ENCODE measurements around the gene ABCC11. TPM values are rescaled to one million over a fixed set of nuclear protein-coding genes. Genes with fewer than 3 reads are reported as not detected.

ABCC11 gene
- total and polyA plus RNA-seq, 2 of the 4 experiments (the other 2 are of a cell fraction) = 0.09 to 0.18 TPM

DNA sequence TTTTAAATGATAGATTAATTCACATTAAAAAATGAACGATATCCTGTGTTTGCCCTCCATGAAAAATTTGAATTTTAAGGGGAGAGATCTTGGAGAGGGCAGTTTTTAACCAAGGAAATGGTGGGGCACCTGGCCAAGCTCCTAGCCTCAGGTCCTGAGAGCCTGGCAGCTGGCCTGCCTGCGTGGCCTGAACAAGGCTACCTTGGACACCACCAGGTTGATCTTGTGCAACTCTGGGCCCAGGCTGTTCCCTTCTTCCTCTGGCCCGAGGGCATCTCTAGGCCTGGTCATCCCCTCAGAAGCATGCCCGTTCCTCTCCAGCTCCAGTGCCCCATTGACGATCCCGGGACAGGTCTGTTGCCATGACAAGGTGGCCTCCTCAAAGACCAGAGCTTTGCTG is 36.6 kb downstream of the ABCC11 start:
- no TSS peak for BruUV-seq (replicated peaks)
- H4K8ac ChIP-seq (ENCODE audit: low read depth in 2 of 2, low read length in 2 of 2) = no peak overlapping the region
- no peak overlapping the region for H3K9ac ChIP-seq (ENCODE audit: low read depth, low read length)
- no peak overlapping the region for H3K23ac ChIP-seq (ENCODE audit: low read depth, low read length)
- H3K4me2 ChIP-seq (ENCODE audit: low read depth, low read length) = no peak overlapping the region
- no peaks in the 10 kb centered on the region for H3K4me1 ChIP-seq (ENCODE audit: control insufficient read depth, insufficient read depth, low read length)
- dilution Hi-C loops (cut with HindIII; ENCODE audit: low sequenced_read_pairs, unreplicated experiment) = no loop called here
- H3K27me3 ChIP-seq (ENCODE audit: control insufficient read depth, insufficient read depth, low read length) = peaks cover 29% of the 10 kb centered on the region
- no peaks in the 10 kb centered on the region for H3K36me3 ChIP-seq (ENCODE audit: control insufficient read depth, insufficient read depth, low read length)
- H3K9me1 ChIP-seq (ENCODE audit: insufficient read depth, low read length) = no peaks in the 10 kb centered on the region
- no peak overlapping the region for H2BK120ac ChIP-seq (ENCODE audit: low read depth, low read length)
- no peak overlapping the region for H3K4ac ChIP-seq (ENCODE audit: low read depth, low read length)
- no peak overlapping the region for H3K56ac ChIP-seq (ENCODE audit: extremely low read depth, insufficient read depth, low read length)
- CTCF ChIA-PET = no interaction called here
- no peak overlapping the region for H2BK15ac ChIP-seq (ENCODE audit: low read depth, low read length)
- ATAC-seq (ENCODE audit: low read depth) = no peak
- no peak overlapping the region for H4K5ac ChIP-seq (ENCODE audit: low read depth, low read length)
- no peak overlapping the region for H4K91ac ChIP-seq (ENCODE audit: insufficient read depth, low read depth, low read length)
- H2AFZ ChIP-seq (replicated peaks; ENCODE audit: low read length, poor library complexity) = no peak overlapping the region
- POLR2A ChIA-PET (ENCODE audit: unreplicated experiment) = no interaction called here
- no peak overlapping the region for H2BK5ac ChIP-seq (ENCODE audit: low read depth, low read length, poor library complexity, severe bottlenecking)
- H3K4me3 ChIP-seq (ENCODE audit: insufficient read depth, low read depth, low read length) = no peak overlapping the region
- no peak overlapping the region for H3K27ac ChIP-seq (ENCODE audit: insufficient read depth, low read length)
- no peak overlapping the region for H3K18ac ChIP-seq (ENCODE audit: low read depth, low read length)
- in situ Hi-C loops (cut with MboI; ENCODE audit: low sequenced_read_pairs) = no loop called here
- H2BK20ac ChIP-seq (ENCODE audit: low read depth, low read length) = no peak overlapping the region
- H4K20me1 ChIP-seq (ENCODE audit: insufficient read depth, low read length) = no peaks in the 10 kb centered on the region
- H2AK9ac ChIP-seq (replicated peaks; ENCODE audit: low read depth, low read length, poor library complexity) = no peak overlapping the region
- H3K14ac ChIP-seq (replicated peaks; ENCODE audit: low read depth, low read length) = no peak overlapping the region
- DNase-seq = no peak
- H3K79me1 ChIP-seq (ENCODE audit: low read depth in 1 of 2, low read length in 2 of 2) = no peaks in the 10 kb centered on the region
- H2AK5ac ChIP-seq (ENCODE audit: low read depth, low read length) = no peak overlapping the region
- TF ChIP-seq RCOR1 (IDR thresholded peaks at IDR 0.05; ENCODE audit: insufficient replicate concordance, low read length) (no peak), MAFK (IDR thresholded peaks at IDR 0.05; ENCODE audit: low read depth, low read length) (no peak), MAZ (IDR thresholded peaks at IDR 0.05; ENCODE audit: borderline replicate concordance, low read depth, low read length) (no peak), RFX5 (IDR thresholded peaks at IDR 0.05; ENCODE audit: low read depth, low read length) (no peak), POLR2A (IDR thresholded peaks at IDR 0.05; ENCODE audit: low read depth, low read length) (no peak), RAD21 (IDR thresholded peaks at IDR 0.05; ENCODE audit: low read length) (no peak), MXI1 (IDR thresholded peaks at IDR 0.05; ENCODE audit: borderline replicate concordance, low read depth, low read length) (no peak), ELK1 (IDR thresholded peaks at IDR 0.05; ENCODE audit: borderline replicate concordance, low read depth, low read length) (no peak), CEBPB (IDR thresholded peaks at IDR 0.05; ENCODE audit: low read depth, low read length) (no peak), USF2 (IDR thresholded peaks at IDR 0.05; ENCODE audit: low read depth, low read length) (no peak), NFE2L2 (IDR thresholded peaks at IDR 0.05; ENCODE audit: low read depth, low read length) (no peak)
- no peaks in the 10 kb centered on the region for H3K9me3 ChIP-seq (ENCODE audit: control insufficient read depth, insufficient read depth, low read length)
- intact Hi-C loops (cut with micrococcal nuclease) = no loop called here
- WGBS, 2 experiments (ENCODE audit: extremely low coverage in 2 of 2, insufficient read length in 1 of 2) = 70% methylated on average over 4 of the region's 6 CpGs; no CpG with 5 or more reads in 1 of the 2 experiments

All from IMR-90 (cell line).